ENCODE data around the gene SERPINA5. TPM values are rescaled to one million over a fixed set of nuclear protein-coding genes. Genes with fewer than 3 reads are reported as not detected.

Gene SERPINA5
- total RNA-seq, 1 donor from 2014 or later: 3.5 TPM

DNA sequence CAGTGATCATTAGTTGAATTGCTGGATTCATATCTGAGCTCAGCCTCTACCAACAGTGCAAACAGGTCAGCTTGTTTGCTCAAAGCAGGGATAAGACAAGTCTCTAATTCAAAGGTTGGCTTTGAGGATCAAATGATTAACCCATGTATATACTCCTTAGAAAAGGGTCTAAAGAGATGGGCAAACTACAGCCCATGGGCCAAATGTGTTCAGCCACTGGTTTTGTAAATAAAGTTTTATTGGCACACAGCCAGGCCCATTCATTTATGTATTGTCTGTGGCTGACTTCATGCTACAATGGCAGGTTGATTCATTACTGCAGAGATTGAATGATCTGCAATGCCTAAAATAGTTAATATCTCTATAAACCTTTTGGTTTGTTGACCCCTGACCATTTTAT lies 16.8 kb upstream of the SERPINA5 start:
- no peak for DNase-seq (ENCODE audit: low spot score)
- no peaks in the 10 kb centered on the region for H3K36me3 ChIP-seq
- H3K4me2 ChIP-seq: no peak overlapping the region
- no peaks in the 10 kb centered on the region for H3K4me1 ChIP-seq
- peaks cover 4% of the 10 kb centered on the region for H3K27me3 Mint-ChIP-seq (ENCODE audit: insufficient read depth, low read depth)
- H3K9me3 Mint-ChIP-seq: no peaks in the 10 kb centered on the region
- H3K27me3 ChIP-seq: no peaks in the 10 kb centered on the region
- H2AFZ ChIP-seq (replicated peaks): no peak overlapping the region
- H3K27ac ChIP-seq: no peak overlapping the region
- H4K20me1 ChIP-seq (ENCODE audit: low read depth): no peaks in the 10 kb centered on the region
- H3K9ac ChIP-seq: no peak overlapping the region
- H3K4me3 Mint-ChIP-seq: no peak overlapping the region
- no peaks in the 10 kb centered on the region for H3F3A ChIP-seq (ENCODE audit: low read depth)
- H3K4me1 Mint-ChIP-seq: peaks cover 2% of the 10 kb centered on the region
- H3K4me3 ChIP-seq: no peak overlapping the region
- no peaks in the 10 kb centered on the region for H3K36me3 Mint-ChIP-seq
- no peak overlapping the region for H3K27ac Mint-ChIP-seq
- H3K9me3 ChIP-seq (ENCODE audit: low read depth): no peaks in the 10 kb centered on the region
- no peaks in the 10 kb centered on the region for H3K79me2 ChIP-seq (ENCODE audit: low read depth)
- TF ChIP-seq EZH2phosphoT487 (IDR thresholded peaks at IDR 0.05) (no peak), EZH2 (IDR thresholded peaks at IDR 0.05) (no peak)
- TF ChIP-seq, protein P1, sequence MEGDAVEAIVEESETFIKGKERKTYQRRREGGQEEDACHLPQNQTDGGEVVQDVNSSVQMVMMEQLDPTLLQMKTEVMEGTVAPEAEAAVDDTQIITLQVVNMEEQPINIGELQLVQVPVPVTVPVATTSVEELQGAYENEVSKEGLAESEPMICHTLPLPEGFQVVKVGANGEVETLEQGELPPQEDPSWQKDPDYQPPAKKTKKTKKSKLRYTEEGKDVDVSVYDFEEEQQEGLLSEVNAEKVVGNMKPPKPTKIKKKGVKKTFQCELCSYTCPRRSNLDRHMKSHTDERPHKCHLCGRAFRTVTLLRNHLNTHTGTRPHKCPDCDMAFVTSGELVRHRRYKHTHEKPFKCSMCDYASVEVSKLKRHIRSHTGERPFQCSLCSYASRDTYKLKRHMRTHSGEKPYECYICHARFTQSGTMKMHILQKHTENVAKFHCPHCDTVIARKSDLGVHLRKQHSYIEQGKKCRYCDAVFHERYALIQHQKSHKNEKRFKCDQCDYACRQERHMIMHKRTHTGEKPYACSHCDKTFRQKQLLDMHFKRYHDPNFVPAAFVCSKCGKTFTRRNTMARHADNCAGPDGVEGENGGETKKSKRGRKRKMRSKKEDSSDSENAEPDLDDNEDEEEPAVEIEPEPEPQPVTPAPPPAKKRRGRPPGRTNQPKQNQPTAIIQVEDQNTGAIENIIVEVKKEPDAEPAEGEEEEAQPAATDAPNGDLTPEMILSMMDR (IDR thresholded peaks at IDR 0.05): no peak

DNA sequence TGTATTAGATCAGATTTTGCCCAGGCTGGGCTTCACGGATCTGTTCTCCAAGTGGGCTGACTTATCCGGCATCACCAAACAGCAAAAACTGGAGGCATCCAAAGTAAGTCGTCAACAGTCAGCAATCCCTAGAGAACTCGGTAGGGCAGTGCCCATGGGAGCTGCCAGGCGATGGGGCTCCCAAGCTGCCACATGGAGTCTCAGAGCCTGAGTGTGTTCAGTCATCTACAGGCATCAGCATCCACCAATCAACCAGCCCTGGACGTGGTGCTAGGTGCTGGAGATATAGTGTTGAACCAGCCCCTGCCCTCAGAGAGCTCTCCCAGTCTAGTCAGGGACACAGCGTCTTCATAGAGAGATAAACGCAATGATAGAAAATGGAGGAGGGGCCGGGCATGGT lies 13.0 kb upstream of the SERPINA5 start:
- Histone ChIP-seq H2AFZ (replicated peaks) (no peak overlapping the region), H3F3A (ENCODE audit: low read depth) (no peaks in the 10 kb centered on the region), H3K9me3 (ENCODE audit: low read depth) (no peaks in the 10 kb centered on the region), H3K27ac (no peak overlapping the region), H3K4me1 (no peaks in the 10 kb centered on the region), H3K27me3 (no peaks in the 10 kb centered on the region), H4K20me1 (ENCODE audit: low read depth) (no peaks in the 10 kb centered on the region), H3K9ac (no peak overlapping the region), H3K36me3 (no peaks in the 10 kb centered on the region), H3K4me3 (no peak overlapping the region), H3K4me2 (no peak overlapping the region), H3K79me2 (ENCODE audit: low read depth) (no peaks in the 10 kb centered on the region)
- no peak overlapping the region for H3K27ac Mint-ChIP-seq
- no peak for DNase-seq (ENCODE audit: low spot score)
- H3K4me1 Mint-ChIP-seq: peaks cover 11% of the 10 kb centered on the region
- H3K9me3 Mint-ChIP-seq: no peaks in the 10 kb centered on the region
- TF ChIP-seq EZH2 (IDR thresholded peaks at IDR 0.05): no peak
- no peak for TF ChIP-seq EZH2phosphoT487 (IDR thresholded peaks at IDR 0.05)
- TF ChIP-seq, protein P1 (IDR thresholded peaks at IDR 0.05): no peak
- no peak overlapping the region for H3K4me3 Mint-ChIP-seq
- no peaks in the 10 kb centered on the region for H3K36me3 Mint-ChIP-seq
- H3K27me3 Mint-ChIP-seq (ENCODE audit: insufficient read depth, low read depth): peaks cover 5% of the 10 kb centered on the region

DNA sequence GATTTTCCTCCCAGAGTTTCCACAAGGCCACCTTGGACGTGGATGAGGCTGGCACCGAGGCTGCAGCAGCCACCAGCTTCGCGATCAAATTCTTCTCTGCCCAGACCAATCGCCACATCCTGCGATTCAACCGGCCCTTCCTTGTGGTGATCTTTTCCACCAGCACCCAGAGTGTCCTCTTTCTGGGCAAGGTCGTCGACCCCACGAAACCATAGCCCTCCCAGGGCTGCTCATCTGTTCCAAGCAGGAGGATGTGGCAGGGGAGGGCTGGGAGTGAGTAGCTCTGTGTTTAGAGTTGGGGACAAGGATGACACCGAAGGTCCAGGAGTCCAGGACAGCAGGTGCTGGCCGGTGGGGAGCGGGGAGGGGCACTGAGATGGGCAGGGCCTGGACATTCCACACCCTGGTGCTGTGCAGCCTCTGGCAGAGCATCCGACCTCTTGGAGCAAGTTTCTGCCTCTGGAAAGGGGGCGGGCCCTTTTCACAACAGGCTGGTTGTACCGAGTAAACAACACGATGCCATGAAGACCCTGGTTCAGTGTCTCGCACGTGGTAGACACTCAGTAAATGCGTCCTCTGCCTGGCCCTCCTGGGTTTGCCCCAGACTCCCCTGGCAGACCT lies 11.7 kb upstream of the SERPINA5 start:
- DNase-seq (ENCODE audit: low spot score): no peak
- no peak overlapping the region for H3K27ac Mint-ChIP-seq
- Histone ChIP-seq H3K27ac (no peak overlapping the region), H3K4me3 (no peak overlapping the region), H3K4me2 (no peak overlapping the region), H3F3A (ENCODE audit: low read depth) (no peaks in the 10 kb centered on the region), H3K9ac (no peak overlapping the region), H3K79me2 (ENCODE audit: low read depth) (no peaks in the 10 kb centered on the region), H3K4me1 (no peaks in the 10 kb centered on the region), H3K9me3 (ENCODE audit: low read depth) (no peaks in the 10 kb centered on the region), H3K27me3 (no peaks in the 10 kb centered on the region), H4K20me1 (ENCODE audit: low read depth) (no peaks in the 10 kb centered on the region), H2AFZ (replicated peaks) (no peak overlapping the region), H3K36me3 (no peaks in the 10 kb centered on the region)
- no peak overlapping the region for H3K4me3 Mint-ChIP-seq
- peaks cover 5% of the 10 kb centered on the region for H3K27me3 Mint-ChIP-seq (ENCODE audit: insufficient read depth, low read depth)
- no peaks in the 10 kb centered on the region for H3K36me3 Mint-ChIP-seq
- H3K4me1 Mint-ChIP-seq: peaks cover 20% of the 10 kb centered on the region
- no peaks in the 10 kb centered on the region for H3K9me3 Mint-ChIP-seq
- TF ChIP-seq EZH2phosphoT487 (IDR thresholded peaks at IDR 0.05): no peak
- no peak for TF ChIP-seq EZH2 (IDR thresholded peaks at IDR 0.05)
- TF ChIP-seq, protein P1 (IDR thresholded peaks at IDR 0.05): no peak
